Osteocyte (in vitro differentiated cells): Measurements from ENCODE around the gene PDE1C. TPM values are rescaled to one million over a fixed set of nuclear protein-coding genes. Genes with fewer than 3 reads are reported as not detected.

Source experiments
- DNase-seq: peaks from one replicate; pipeline ENCODE4 v3.0.0; 2021; ENCODE audit warnings: mixed read lengths; ENCODE audit not compliant: unreplicated experiment; ENCODE audit errors: extremely low spot score
- H3K27ac Mint-ChIP-seq: one replicate; pipeline ENCODE4 v1.8.0; 2021; ENCODE audit warnings: mild to moderate bottlenecking, mixed read lengths; ENCODE audit not compliant: unreplicated experiment
- H3K27me3 Mint-ChIP-seq: one replicate; pipeline ENCODE4 v1.8.0; 2021; ENCODE audit warnings: mixed read lengths; ENCODE audit not compliant: unreplicated experiment
- H3K36me3 Mint-ChIP-seq: one replicate; pipeline ENCODE4 v1.8.0; 2021; ENCODE audit warnings: mixed read lengths; ENCODE audit not compliant: unreplicated experiment
- H3K4me1 Mint-ChIP-seq: one replicate; pipeline ENCODE4 v1.8.0; 2021; ENCODE audit warnings: mixed read lengths; ENCODE audit not compliant: unreplicated experiment
- H3K4me3 Mint-ChIP-seq: one replicate; pipeline ENCODE4 v1.8.0; 2021; ENCODE audit warnings: mild to moderate bottlenecking, moderate library complexity, mixed read lengths; ENCODE audit not compliant: unreplicated experiment
- H3K9me3 Mint-ChIP-seq: one replicate; pipeline ENCODE4 v1.8.0; 2021; ENCODE audit warnings: mixed read lengths; ENCODE audit not compliant: unreplicated experiment
- total RNA-seq: library from RNA; stranded (reverse); gene quantifications from 2 replicates; pipeline ENCODE4 v1.2.1, GENCODE V29; 2021
- TF ChIP-seq, protein P1 (sequence below): fragments of 200-600 bp; sonication (generic); IDR thresholded peaks from 2 replicates; pipeline ENCODE4 v1.5.0; 2021; ENCODE audit warnings: antibody characterized with exemption, mild to moderate bottlenecking, moderate library complexity

PDE1C gene
- total RNA-seq, 1 donor from 2014 or later: 187 TPM

DNA sequence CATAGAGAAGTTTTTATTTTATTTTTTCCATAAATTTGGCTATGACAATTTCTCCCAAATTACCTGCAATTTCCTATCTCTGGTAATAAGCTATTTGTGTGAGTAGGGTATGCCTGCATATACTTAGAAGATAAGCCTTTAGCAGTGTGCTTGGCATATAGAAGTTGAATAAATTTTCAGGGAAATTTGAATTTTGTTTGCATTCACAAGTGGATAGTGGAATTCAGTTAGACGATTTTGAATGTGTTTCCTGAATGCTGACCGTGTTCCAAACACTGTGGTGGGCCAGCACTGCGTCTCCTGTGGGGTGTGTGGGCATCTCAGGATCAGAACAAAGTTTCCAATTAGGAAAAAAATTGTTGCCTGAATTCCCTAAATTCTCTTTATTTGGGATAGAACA is 283.9 kb downstream of the PDE1C start:
- Mint-ChIP-seq H3K27me3 (no peaks in the 10 kb centered on the region), H3K27ac (peak overlapping the region; percentile 59)
- TF ChIP-seq, protein P1, sequence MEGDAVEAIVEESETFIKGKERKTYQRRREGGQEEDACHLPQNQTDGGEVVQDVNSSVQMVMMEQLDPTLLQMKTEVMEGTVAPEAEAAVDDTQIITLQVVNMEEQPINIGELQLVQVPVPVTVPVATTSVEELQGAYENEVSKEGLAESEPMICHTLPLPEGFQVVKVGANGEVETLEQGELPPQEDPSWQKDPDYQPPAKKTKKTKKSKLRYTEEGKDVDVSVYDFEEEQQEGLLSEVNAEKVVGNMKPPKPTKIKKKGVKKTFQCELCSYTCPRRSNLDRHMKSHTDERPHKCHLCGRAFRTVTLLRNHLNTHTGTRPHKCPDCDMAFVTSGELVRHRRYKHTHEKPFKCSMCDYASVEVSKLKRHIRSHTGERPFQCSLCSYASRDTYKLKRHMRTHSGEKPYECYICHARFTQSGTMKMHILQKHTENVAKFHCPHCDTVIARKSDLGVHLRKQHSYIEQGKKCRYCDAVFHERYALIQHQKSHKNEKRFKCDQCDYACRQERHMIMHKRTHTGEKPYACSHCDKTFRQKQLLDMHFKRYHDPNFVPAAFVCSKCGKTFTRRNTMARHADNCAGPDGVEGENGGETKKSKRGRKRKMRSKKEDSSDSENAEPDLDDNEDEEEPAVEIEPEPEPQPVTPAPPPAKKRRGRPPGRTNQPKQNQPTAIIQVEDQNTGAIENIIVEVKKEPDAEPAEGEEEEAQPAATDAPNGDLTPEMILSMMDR: no peak

DNA sequence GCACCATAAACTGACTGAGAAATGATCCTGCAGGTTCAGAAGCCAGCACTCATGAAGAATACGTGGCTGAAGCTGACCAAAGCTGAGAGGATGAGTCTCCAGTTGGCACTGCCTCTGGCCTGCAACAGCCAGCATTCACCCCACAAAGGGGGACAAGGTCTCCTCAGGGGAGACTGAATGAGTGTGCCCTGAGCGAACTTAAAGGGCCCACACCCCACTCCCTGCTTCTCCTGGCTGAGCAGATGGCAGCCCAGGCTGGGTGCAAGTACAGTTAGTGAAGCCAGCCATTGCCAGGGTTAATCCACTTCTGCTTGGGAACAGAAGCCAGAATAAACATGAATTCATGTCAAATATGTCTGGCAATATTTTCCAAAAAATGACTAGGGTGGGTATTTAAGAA is 285.1 kb downstream of the PDE1C start:
- no peak for DNase-seq
- TF ChIP-seq, protein P1: no peak
- Mint-ChIP-seq H3K27me3 (no peaks in the 10 kb centered on the region), H3K4me1 (peaks cover 59% of the 10 kb centered on the region), H3K9me3 (no peaks in the 10 kb centered on the region), H3K4me3 (no peak overlapping the region), H3K27ac (peak overlapping the region; percentile 59), H3K36me3 (peaks cover 25% of the 10 kb centered on the region)

More for the DNA sequence above, 283.9 kb downstream of the PDE1C start:
- peaks cover 35% of the 10 kb centered on the region for H3K36me3 Mint-ChIP-seq
- H3K9me3 Mint-ChIP-seq: no peaks in the 10 kb centered on the region
- no peak for DNase-seq
- H3K4me3 Mint-ChIP-seq: no peak overlapping the region
- peaks cover 59% of the 10 kb centered on the region for H3K4me1 Mint-ChIP-seq

- peaks cover 8% of the 10 kb centered on the region for H3K36me3 Mint-ChIP-seq
- DNase-seq: no peak
- no peaks in the 10 kb centered on the region for H3K27me3 Mint-ChIP-seq
- peaks cover 49% of the 10 kb centered on the region for H3K4me1 Mint-ChIP-seq
- no peaks in the 10 kb centered on the region for H3K9me3 Mint-ChIP-seq
- TF ChIP-seq, protein P1: no peak
- H3K27ac Mint-ChIP-seq: no peak overlapping the region
- no peak overlapping the region for H3K4me3 Mint-ChIP-seq
These were observed 287.0 kb downstream of the PDE1C start for GRCh38 chr7:31783221-31783620.

DNA sequence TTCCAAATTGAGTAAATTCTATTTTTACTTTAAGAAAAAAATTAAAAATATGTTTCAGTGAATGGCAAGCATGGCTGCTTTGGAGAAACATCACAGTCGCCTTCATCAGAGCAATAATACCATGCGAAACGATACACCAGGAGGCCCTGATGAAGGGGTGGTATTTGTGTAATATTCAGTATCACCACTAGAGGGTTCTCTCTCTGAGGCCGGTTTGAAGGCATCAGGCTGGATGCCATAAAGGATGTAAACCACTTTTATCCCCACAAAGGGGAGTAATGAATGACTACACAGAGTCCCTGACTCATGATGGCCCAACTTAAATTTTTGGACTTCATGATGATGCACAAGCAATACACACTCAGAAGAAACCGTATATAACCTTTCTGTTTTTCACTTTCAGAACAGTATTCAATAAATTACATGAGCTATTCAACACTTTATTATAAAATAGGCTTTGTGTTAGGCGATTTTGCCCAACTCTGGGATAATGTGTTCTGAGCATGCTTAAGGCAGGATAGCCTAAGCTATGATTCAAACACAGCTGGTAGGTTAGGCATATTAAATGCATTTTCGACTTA is 287.7 kb downstream of the PDE1C start:
- TF ChIP-seq, protein P1: peak; percentile 71
- H3K4me1 Mint-ChIP-seq: peaks cover 53% of the 10 kb centered on the region
- peaks cover 8% of the 10 kb centered on the region for H3K36me3 Mint-ChIP-seq
- no peaks in the 10 kb centered on the region for H3K27me3 Mint-ChIP-seq
- H3K9me3 Mint-ChIP-seq: no peaks in the 10 kb centered on the region
- no peak overlapping the region for H3K4me3 Mint-ChIP-seq
- no peak overlapping the region for H3K27ac Mint-ChIP-seq
- no peak for DNase-seq

- Mint-ChIP-seq H3K4me1 (peaks cover 23% of the 10 kb centered on the region), H3K9me3 (no peaks in the 10 kb centered on the region), H3K36me3 (peaks cover 18% of the 10 kb centered on the region), H3K4me3 (no peak overlapping the region), H3K27ac (no peak overlapping the region), H3K27me3 (no peaks in the 10 kb centered on the region)
- TF ChIP-seq, protein P1: no peak
- DNase-seq: no peak
These were observed 291.9 kb downstream of the PDE1C start for GRCh38 chr7:31778296-31778695.
